AG09319 (cell line): ENCODE data around the gene FBXL17.

Experiments used
- DNase-seq: peaks from one replicate; pipeline ENCODE4 v3.0.0-alpha.2; 2010; ENCODE audit warnings: low read depth; ENCODE audit errors: extremely low read depth
- TF ChIP-seq, protein P1 (sequence below): IDR thresholded peaks from 2 replicates; pipeline ENCODE4 v1.5.1; 2011; ENCODE audit warnings: low read depth, mild to moderate bottlenecking, inconsistent platforms, low read length, moderate library complexity

The FBXL17 gene

DNA sequence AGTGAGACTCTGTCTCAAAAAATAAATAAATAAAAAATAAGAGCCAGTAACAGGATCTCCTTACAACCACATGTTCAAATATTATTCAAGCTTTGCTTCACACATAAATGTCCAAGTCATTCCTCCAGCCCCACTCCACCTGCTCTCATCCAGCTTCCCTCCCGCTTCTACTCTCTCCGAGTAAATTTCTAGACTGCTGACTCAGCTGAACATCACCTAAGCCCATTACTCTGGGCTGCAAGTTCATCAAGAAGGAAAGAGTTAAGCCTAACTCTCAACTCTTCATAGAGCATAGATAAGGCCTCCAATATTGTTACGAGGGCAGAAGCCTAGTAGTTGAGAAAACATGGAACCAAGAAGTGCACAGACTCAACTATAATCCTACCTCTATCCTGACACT lies 300.2 kb downstream of the FBXL17 start:
- TF ChIP-seq, protein P1, sequence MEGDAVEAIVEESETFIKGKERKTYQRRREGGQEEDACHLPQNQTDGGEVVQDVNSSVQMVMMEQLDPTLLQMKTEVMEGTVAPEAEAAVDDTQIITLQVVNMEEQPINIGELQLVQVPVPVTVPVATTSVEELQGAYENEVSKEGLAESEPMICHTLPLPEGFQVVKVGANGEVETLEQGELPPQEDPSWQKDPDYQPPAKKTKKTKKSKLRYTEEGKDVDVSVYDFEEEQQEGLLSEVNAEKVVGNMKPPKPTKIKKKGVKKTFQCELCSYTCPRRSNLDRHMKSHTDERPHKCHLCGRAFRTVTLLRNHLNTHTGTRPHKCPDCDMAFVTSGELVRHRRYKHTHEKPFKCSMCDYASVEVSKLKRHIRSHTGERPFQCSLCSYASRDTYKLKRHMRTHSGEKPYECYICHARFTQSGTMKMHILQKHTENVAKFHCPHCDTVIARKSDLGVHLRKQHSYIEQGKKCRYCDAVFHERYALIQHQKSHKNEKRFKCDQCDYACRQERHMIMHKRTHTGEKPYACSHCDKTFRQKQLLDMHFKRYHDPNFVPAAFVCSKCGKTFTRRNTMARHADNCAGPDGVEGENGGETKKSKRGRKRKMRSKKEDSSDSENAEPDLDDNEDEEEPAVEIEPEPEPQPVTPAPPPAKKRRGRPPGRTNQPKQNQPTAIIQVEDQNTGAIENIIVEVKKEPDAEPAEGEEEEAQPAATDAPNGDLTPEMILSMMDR = no peak

GRCh38 chr5:108079753-108080152 lies 302.1 kb downstream of the FBXL17 start:
- DNase-seq = no peak
- TF ChIP-seq, protein P1 = no peak

More for the DNA sequence above, 300.2 kb downstream of the FBXL17 start:
- no peak for DNase-seq

DNA sequence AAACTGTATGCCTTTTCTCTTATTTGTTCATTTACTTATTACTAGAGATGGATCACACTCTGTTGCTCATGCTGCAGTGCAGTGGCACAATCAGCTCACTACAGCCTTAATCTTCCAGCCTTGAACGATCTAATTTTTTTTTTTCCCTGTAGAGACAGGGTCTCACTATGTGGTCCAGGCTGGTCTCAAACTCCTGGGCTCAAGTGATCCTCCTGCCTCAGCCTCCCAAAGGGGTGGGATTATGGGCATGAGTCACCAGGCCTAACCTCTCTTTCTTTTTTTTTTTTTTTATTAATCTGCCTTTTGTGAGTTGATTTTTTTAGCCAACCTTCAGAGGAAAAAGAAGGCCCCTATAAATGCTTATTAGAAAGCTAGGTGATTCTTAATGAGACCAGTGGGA lies 303.0 kb downstream of the FBXL17 start:
- no peak for DNase-seq
- TF ChIP-seq, protein P1 = no peak

- TF ChIP-seq, protein P1 = no peak
Measured at GRCh38 chr5:108078345-108078744, 303.6 kb downstream of the FBXL17 start.

GRCh38 chr5:108074626-108075025 lies 307.3 kb downstream of the FBXL17 start:
- no peak for DNase-seq
- TF ChIP-seq, protein P1 = no peak

More at GRCh38 chr5:108078345-108078744, 303.6 kb downstream of the FBXL17 start:
- no peak for DNase-seq

DNA sequence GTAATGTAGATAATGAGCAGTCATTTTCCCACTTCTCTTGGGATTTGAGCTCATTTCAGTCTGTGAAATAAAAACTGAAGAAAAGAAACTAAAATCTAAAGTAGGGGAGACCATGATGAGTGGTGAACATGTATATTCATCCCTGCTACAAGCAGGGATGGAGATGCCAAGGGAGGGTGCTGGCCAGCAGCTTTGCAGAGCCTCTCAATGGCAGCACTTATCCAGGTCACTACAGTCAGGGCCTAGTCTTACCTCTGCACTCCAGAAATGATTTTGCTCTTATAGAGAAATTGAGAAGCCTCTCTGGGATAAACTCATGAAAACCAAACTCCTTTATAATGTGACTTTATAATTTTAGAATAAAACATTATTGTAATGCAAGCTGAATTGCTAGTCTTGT lies 317.6 kb downstream of the FBXL17 start:
- TF ChIP-seq, protein P1 = no peak
- DNase-seq = no peak

- TF ChIP-seq, protein P1 = no peak
- DNase-seq = no peak
Measured at GRCh38 chr5:108061941-108062340, 320.0 kb downstream of the FBXL17 start.
